Suprapubic skin (tissue), 4 donors: ENCODE results near the gene ZNF423. TPM values are rescaled to one million over a fixed set of nuclear protein-coding genes. Genes with fewer than 3 reads are reported as not detected.

Experiments
- DNase-seq, 2 donors: peaks; one replicate each; pipeline ENCODE4 v3.0.0-alpha.2; 2019; ENCODE audit warnings: low spot score in 2 of 2
- H3K27ac ChIP-seq: fragments of 200-600 bp; sonication (generic); one replicate; pipeline ENCODE4 v1.5.1; 2019
- H3K27me3 ChIP-seq: fragments of 200-600 bp; sonication (generic); one replicate; pipeline ENCODE4 v1.5.1; 2019
- H3K36me3 ChIP-seq: fragments of 200-600 bp; sonication (generic); one replicate; pipeline ENCODE4 v1.5.1; 2019
- H3K4me1 ChIP-seq: fragments of 200-600 bp; sonication (generic); one replicate; pipeline ENCODE4 v1.5.1; 2019
- H3K4me3 ChIP-seq: fragments of 200-600 bp; sonication (generic); one replicate; pipeline ENCODE4 v1.5.1; 2019; ENCODE audit warnings: mild to moderate bottlenecking
- H3K9me3 ChIP-seq: fragments of 200-600 bp; sonication (generic); one replicate; pipeline ENCODE4 v1.5.1; 2019
- CTCF ChIP-seq, 2 donors: fragments of 200-600 bp in 1 of 2; fragments of 450-650 bp in 1 of 2; sonication (generic) in 1 of 2; IDR thresholded peaks; one replicate each; pipeline ENCODE4 v1.5.1; 2016 to 2019; ENCODE audit warnings: antibody characterized with exemption in 2 of 2, mild to moderate bottlenecking in 1 of 2, moderate library complexity in 1 of 2
- EP300 ChIP-seq: sonication (generic); formaldehyde crosslinking; IDR thresholded peaks from one replicate; pipeline ENCODE4 v1.6.1; 2017; ENCODE audit warnings: antibody characterized with exemption
- POLR2A ChIP-seq, 2 donors: fragments of 450-650 bp; IDR thresholded peaks; one replicate each; pipeline ENCODE4 v1.6.1; 2017; ENCODE audit warnings: antibody characterized with exemption in 2 of 2, mild to moderate bottlenecking in 2 of 2, moderate library complexity in 2 of 2
- POLR2AphosphoS5 ChIP-seq, 3 donors: sonication (generic); formaldehyde crosslinking; IDR thresholded peaks; one replicate each; pipeline ENCODE4 v1.6.1; 2017; ENCODE audit warnings: antibody characterized with exemption in 3 of 3
- WGBS: methylation state at CpG from one replicate; pipeline ENCODE4 v1.1.5; 2018; 5-methylcytosine and 5-hydroxymethylcytosine counted together
- total RNA-seq, 4 donors: library from RNA; depleted of rRNA; stranded (reverse); fragments of >200 nt; gene quantifications; one replicate each; pipeline ENCODE4 v1.1.0, GENCODE V29; 2016

The ZNF423 gene
- total RNA-seq, 4 donors from 2014 or later: 1.3 to 5.3 (median 1.9) TPM

GRCh38 chr16:49469311-49469670, 386.6 kb downstream of the ZNF423 start:
- peaks cover 11% of the 10 kb centered on the region for H3K27me3 ChIP-seq
- no peaks in the 10 kb centered on the region for H3K36me3 ChIP-seq
- TF ChIP-seq EP300 (no peak), POLR2A (IDR thresholded peaks at IDR 0.05) (no peak), POLR2AphosphoS5 (IDR thresholded peaks at IDR 0.05) (no peak), CTCF (IDR thresholded peaks at IDR 0.05) (no peak)
- H3K4me3 ChIP-seq: no peak overlapping the region
- H3K9me3 ChIP-seq: no peaks in the 10 kb centered on the region
- no peaks in the 10 kb centered on the region for H3K4me1 ChIP-seq
- H3K27ac ChIP-seq: no peak overlapping the region
- 100% methylated on average over 6 of the region's 6 CpGs for WGBS
- peak in 1 of 2 donors; percentile 38 for DNase-seq

- TF ChIP-seq CTCF (IDR thresholded peaks at IDR 0.05): no peak
- no peak for TF ChIP-seq EP300
- no peak for TF ChIP-seq POLR2AphosphoS5 (IDR thresholded peaks at IDR 0.05)
- TF ChIP-seq POLR2A (IDR thresholded peaks at IDR 0.05): no peak
- WGBS: 77% methylated on average over 3 of the region's 3 CpGs
- peak; percentile 44 to 50 for DNase-seq
Measured at GRCh38 chr16:49468611-49469310, 387.2 kb downstream of the ZNF423 start.

GRCh38 chr16:49467540-49468372, 388.2 kb downstream of the ZNF423 start:
- H3K4me1 ChIP-seq: no peaks in the 10 kb centered on the region
- peaks cover 23% of the 10 kb centered on the region for H3K27me3 ChIP-seq
- H3K9me3 ChIP-seq: no peaks in the 10 kb centered on the region
- WGBS: 87% methylated on average over 12 of the region's 12 CpGs
- H3K36me3 ChIP-seq: no peaks in the 10 kb centered on the region
- peak; percentile 30 to 60 for DNase-seq
- no peak overlapping the region for H3K4me3 ChIP-seq
- no peak overlapping the region for H3K27ac ChIP-seq
- TF ChIP-seq POLR2AphosphoS5 (IDR thresholded peaks at IDR 0.05) (no peak), EP300 (no peak)

More at GRCh38 chr16:49468611-49469310, 387.2 kb downstream of the ZNF423 start:
- Histone ChIP-seq H3K4me3 (no peak overlapping the region), H3K4me1 (no peaks in the 10 kb centered on the region), H3K27me3 (peaks cover 15% of the 10 kb centered on the region), H3K36me3 (no peaks in the 10 kb centered on the region), H3K9me3 (no peaks in the 10 kb centered on the region), H3K27ac (no peak overlapping the region)

DNA sequence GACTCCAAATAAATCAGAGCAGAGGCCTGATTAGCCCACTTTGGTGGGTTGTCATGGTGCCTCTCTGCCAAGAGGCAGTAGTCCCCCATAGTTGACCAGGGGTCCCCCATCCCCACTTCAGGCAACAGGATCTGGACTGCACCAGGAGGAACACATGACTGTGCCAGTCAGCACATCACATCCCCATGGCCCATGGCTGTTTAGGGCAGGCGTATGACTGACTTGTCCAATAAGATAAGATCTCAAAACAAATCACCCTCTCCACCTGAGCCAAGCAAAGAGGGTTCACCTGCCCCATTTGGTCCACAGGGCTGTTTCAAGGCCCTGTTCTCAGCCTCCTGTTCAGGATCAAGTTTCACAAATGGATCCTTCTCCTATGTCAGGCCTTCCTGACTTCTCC, 389.0 kb downstream of the ZNF423 start:
- TF ChIP-seq POLR2AphosphoS5 (IDR thresholded peaks at IDR 0.05) (no peak), CTCF (IDR thresholded peaks at IDR 0.05) (no peak), POLR2A (IDR thresholded peaks at IDR 0.05) (no peak), EP300 (no peak)
- H3K27ac ChIP-seq: no peak overlapping the region
- H3K4me1 ChIP-seq: no peaks in the 10 kb centered on the region
- H3K36me3 ChIP-seq: no peaks in the 10 kb centered on the region
- H3K4me3 ChIP-seq: no peak overlapping the region
- WGBS: 100% methylated on average over 1 of the region's 1 CpG
- DNase-seq: peak; percentile 20 to 58
- no peaks in the 10 kb centered on the region for H3K9me3 ChIP-seq
- H3K27me3 ChIP-seq: peaks cover 27% of the 10 kb centered on the region

DNA sequence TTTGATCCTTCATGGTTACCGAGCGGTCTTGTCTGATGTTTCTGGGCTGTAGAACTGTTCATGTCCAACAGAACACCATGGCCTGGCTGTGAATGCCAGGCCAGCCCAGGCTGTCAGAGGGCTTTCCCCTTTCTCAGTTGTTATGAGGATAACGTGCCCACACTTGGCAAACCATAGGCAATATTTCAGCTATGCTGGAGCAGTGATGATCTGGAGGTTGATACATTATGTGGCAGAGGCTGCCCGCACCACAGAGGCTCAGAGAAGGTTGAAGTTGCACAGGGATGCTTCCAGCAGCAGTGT, 389.4 kb downstream of the ZNF423 start:
- no peaks in the 10 kb centered on the region for H3K4me1 ChIP-seq
- TF ChIP-seq CTCF (IDR thresholded peaks at IDR 0.05) (no peak), POLR2A (IDR thresholded peaks at IDR 0.05) (no peak), POLR2AphosphoS5 (IDR thresholded peaks at IDR 0.05) (no peak), EP300 (no peak)
- H3K27me3 ChIP-seq: peaks cover 31% of the 10 kb centered on the region
- peak; percentile 2 to 15 for DNase-seq
- H3K4me3 ChIP-seq: no peak overlapping the region
- no peaks in the 10 kb centered on the region for H3K9me3 ChIP-seq
- H3K27ac ChIP-seq: no peak overlapping the region
- no peaks in the 10 kb centered on the region for H3K36me3 ChIP-seq
- 90% methylated on average over 4 of the region's 4 CpGs for WGBS
